NCI-H128 (cell line): ENCODE results near the gene SMTNL1.
"Not testable (repeated sequence)": the region's sequence is repeated elsewhere in the genome, so short reads cannot be mapped to it uniquely, and the experiment has no call there.

Experiments used
- DNase-seq: peaks from one replicate; lab custom pipeline; 2025; ENCODE audit not compliant: unreplicated experiment; lab: John Stamatoyannopoulos, UW

Gene SMTNL1

GRCh38 chr11:57508341-57509170 lies 28.8 kb upstream of the SMTNL1 start:
- no peak for DNase-seq

- no peak for DNase-seq
These were observed 25.5 kb upstream of the SMTNL1 start for GRCh38 chr11:57511741-57512430.

- DNase-seq, result no peak
These were observed 24.5 kb upstream of the SMTNL1 start for GRCh38 chr11:57512646-57513451.

- DNase-seq, result no peak
These were observed 24.0 kb upstream of the SMTNL1 start for GRCh38 chr11:57513452-57513795.

DNA sequence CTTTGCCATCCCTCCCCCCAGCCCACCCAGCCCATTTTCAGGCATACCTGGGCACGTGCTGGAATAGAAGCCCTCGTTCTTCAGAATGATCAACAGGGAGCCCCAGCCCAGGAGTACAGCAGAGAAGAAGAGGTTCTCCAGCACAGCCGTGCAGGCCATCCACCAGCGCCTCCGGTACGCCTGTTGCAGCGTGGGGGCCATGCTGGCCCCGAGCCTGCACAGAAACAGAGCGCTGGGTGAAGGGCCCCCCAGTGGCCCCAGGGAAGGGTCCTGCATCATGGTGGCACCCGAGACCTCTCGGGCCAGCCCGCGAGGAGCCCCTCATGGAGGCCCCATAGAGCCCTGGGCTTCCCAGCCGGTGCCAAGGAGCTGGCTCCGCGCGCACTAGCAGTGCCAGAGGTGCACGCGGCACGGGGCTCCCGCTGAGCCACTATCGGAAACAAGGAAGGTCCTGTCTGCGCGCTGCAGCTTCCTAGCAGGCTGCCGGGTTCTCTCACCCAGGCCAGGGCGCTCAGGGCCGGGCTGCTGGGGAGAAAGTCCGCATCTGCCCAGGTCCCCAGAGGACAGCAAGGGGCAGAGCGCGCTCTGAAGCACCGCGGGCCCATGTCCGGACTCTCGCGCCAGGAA lies 23.4 kb upstream of the SMTNL1 start:
- no peak for DNase-seq

DNA sequence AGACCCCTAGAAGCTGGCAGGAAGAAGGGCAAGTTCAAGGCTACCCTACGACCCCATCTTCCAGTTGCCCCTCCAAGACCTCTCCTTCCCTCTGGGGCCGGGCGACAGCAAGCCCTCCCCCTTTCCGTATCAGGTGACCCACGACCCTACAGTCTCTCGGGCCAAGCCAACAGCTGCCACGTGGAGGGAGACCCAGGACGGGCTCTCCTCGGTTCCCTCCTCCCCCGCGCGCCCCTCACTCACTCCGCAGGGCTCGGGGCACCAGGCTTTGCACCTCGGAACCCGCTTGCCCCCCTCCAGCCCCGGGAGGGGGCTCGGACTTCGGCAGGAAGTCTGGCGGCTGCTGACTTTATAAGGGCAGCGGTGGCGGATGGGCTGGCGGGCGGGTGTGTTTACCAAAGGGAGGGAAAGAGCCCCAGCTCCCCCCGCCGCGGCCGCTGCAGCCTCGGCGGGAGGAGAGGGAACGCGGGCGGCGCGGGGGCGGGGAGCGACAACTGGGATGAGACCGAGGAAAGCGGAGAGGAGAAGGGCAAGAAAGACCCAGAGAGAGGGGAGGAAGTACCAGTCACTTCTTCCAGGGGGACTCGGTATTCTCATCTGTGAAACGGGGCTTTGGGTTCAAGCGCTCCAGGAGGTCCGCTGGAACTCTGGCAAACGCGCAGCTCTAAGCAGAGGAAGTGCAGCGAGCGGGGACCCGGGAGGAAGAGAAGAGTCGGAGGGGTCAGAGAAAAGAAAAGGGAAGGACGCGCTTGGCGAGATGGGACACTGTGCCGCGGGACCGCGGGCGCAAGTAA lies 22.7 kb upstream of the SMTNL1 start:
- DNase-seq, result no peak

- DNase-seq, result no peak
These were observed 21.9 kb upstream of the SMTNL1 start, which contains the start of gene SLC43A1 for GRCh38 chr11:57515332-57516060. Gene SLC43A1, minus strand, starts transcription at chr11:57515702. Its CDS starts 1,591 bp downstream, at chr11:57514111.

DNA sequence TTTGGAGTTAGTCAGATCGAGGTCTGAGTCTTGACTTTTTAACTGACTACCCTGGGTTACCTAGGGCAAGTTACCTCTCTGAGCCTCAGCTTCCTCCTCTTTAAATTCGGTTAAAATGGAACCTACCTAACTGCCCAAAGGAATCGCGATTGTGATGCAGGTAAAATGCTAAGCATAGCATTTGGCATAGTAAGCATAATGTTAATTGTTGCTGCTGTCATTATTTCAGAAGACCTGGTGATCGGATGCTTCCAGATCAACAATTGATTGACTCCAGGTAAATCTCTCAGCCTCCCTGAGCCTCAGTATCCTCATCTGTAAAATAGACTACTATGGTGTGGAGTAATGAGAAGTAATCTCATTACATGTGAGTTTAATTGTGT lies 21.3 kb upstream of the SMTNL1 start:
- no peak for DNase-seq

- no peak for DNase-seq
These were observed 16.3 kb upstream of the SMTNL1 start for GRCh38 chr11:57521116-57521515.

GRCh38 chr11:57523419-57523818 lies 14.0 kb upstream of the SMTNL1 start:
- DNase-seq, result no peak

- peak; percentile 39 for DNase-seq
These were observed 10.3 kb upstream of the SMTNL1 start for GRCh38 chr11:57527056-57527631.

GRCh38 chr11:57529012-57529411 lies 8.4 kb upstream of the SMTNL1 start:
- no peak for DNase-seq

DNA sequence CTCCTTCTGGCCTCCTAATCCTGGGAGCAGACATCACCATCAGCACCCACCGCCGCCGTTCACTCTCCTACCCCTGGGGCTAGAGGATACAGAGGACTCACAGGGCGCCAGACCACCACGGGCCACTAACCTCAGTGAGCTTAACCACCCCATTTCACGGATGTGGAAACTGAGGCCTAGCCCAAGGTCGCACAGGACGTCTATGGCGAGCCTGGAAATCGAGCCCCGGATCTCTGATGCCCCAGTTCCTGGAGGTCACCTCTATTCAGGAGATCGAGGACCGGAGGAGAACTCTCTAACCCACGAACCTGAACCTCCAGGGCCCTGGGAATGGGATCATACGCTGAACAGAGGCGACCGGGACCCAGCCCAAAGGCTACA lies 7.2 kb upstream of the SMTNL1 start:
- DNase-seq, result no peak

GRCh38 chr11:57530596-57531507 lies 6.5 kb upstream of the SMTNL1 start, which contains the start of gene TIMM10:
Gene TIMM10, minus strand, starts transcription at chr11:57530754. Its CDS starts 565 bp downstream, at chr11:57530189.
- peak; percentile 97 for DNase-seq

GRCh38 chr11:57534449-57534848 lies 2.9 kb upstream of the SMTNL1 start:
- not testable (repeated sequence) for DNase-seq

- DNase-seq, result no peak
These were observed 1.9 kb downstream of the SMTNL1 start for GRCh38 chr11:57539342-57539741.

- DNase-seq, result no peak
These were observed 3.8 kb downstream of the SMTNL1 start for GRCh38 chr11:57541169-57541568.

GRCh38 chr11:57542582-57542981 lies 5.2 kb downstream of the SMTNL1 start:
- DNase-seq, result no peak
